Prostate gland (tissue), 2 donors: ENCODE data around the gene USP37.

Experiments used
- POLR2AphosphoS5 ChIP-seq: sonication (generic); formaldehyde crosslinking; IDR thresholded peaks from one replicate; pipeline ENCODE4 v1.6.1; 2017; ENCODE audit warnings: antibody characterized with exemption
- TF ChIP-seq, protein P1 (sequence below), 4 experiments: fragments of 200-600 bp in 2 of 4; fragments of 450-650 bp in 2 of 4; sonication (generic) in 2 of 4; IDR thresholded peaks; 1 replicate in 3 of 4; 2 replicates in 1 of 4; pipeline ENCODE4 v1.5.1; 2016 to 2019; ENCODE audit warnings: antibody characterized with exemption in 4 of 4, mild to moderate bottlenecking in 2 of 4, moderate library complexity in 2 of 4

DNA sequence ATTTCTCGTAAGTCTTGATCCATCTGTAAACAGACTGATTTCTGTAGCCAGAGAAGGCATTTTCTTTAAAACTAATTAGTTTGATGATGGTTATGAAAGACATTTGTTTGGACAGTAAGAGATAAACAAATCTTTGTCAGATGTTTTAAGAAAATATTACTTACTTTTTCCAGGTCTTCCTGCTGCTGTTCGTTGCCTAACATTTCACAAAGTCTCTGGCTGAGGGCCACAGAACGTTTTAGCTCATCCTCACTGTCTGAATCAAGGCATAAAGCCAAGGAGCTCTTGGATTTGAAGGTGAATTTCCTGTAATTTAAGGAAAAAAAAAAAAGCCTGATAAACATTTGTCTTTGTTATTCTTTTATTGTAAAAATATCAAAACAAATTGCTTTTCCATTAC, 91.5 kb downstream of the USP37 start:
- TF ChIP-seq, protein P1, sequence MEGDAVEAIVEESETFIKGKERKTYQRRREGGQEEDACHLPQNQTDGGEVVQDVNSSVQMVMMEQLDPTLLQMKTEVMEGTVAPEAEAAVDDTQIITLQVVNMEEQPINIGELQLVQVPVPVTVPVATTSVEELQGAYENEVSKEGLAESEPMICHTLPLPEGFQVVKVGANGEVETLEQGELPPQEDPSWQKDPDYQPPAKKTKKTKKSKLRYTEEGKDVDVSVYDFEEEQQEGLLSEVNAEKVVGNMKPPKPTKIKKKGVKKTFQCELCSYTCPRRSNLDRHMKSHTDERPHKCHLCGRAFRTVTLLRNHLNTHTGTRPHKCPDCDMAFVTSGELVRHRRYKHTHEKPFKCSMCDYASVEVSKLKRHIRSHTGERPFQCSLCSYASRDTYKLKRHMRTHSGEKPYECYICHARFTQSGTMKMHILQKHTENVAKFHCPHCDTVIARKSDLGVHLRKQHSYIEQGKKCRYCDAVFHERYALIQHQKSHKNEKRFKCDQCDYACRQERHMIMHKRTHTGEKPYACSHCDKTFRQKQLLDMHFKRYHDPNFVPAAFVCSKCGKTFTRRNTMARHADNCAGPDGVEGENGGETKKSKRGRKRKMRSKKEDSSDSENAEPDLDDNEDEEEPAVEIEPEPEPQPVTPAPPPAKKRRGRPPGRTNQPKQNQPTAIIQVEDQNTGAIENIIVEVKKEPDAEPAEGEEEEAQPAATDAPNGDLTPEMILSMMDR (IDR thresholded peaks at IDR 0.05): no peak
- no peak for TF ChIP-seq POLR2AphosphoS5
